ENCODE data around the gene OVCH2.

DNA sequence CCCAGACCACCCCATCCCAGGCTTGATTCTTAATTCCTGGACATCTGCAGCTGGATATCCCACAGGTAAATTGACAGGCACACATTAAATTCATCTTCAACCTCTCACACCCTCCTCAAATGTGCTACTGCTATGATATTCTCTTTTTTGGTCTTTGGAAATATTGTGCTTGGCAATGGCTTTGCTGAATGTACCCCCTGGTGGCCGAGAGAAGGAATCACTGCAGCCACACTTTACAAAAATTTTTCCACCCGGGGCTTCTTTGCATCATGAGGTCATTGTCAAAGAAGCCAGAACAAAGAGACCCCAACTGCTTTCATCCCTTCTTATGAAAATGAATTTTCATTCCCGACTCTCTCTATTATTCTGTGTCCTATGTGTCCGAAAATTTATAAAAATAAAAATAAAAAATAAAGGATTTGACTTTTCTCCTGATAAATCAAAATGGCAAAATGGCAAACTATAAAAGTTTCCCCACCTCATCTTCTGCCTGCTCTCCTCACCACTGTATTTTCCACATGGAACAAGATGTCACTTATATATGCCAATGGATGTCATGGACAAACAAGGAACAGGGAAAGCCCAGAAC, 17.9 kb downstream of the OVCH2 start:
- TF ChIP-seq POLR2AphosphoS5 (IDR thresholded peaks at IDR 0.05; ENCODE audit: borderline replicate concordance, low read depth, low read length) (no peak), EZH2 (IDR thresholded peaks at IDR 0.05) (no peak), FOXP2 (optimal IDR thresholded peaks at IDR 0.05; ENCODE audit: control extremely low read depth, extremely low read length, insufficient read depth) (no peak)

Data from SK-N-MC (cell line).